ENCODE measurements around the gene SMG6.

SMG6 gene

GRCh38 chr17:2044263-2044894 lies 259.2 kb downstream of the SMG6 start:
- Histone ChIP-seq H3K9ac (ENCODE audit: low read length in 2 of 2) (no peak overlapping the region), H3K4me3 (ENCODE audit: low read length in 2 of 2) (no peak overlapping the region), H3K36me3 (ENCODE audit: control insufficient read depth in 2 of 2, insufficient read depth in 2 of 2, low read length in 2 of 2) (peaks cover 9 to 17% of the 10 kb centered on the region in 2 donors), H3K27me3 (ENCODE audit: control insufficient read depth in 1 of 2, insufficient read depth in 2 of 2, low read length in 2 of 2) (peaks cover 0 to 2% of the 10 kb centered on the region in 2 donors), H3K9me3 (ENCODE audit: control insufficient read depth in 2 of 2, low read length in 2 of 2) (no peaks in the 10 kb centered on the region), H3K4me1 (ENCODE audit: control insufficient read depth, insufficient read depth, low read length) (peaks cover 36% of the 10 kb centered on the region), H3K27ac (ENCODE audit: low read length) (no peak overlapping the region)

- Histone ChIP-seq H3K4me3 (ENCODE audit: low read length in 2 of 2) (no peak overlapping the region), H3K9me3 (ENCODE audit: control insufficient read depth in 2 of 2, low read length in 2 of 2) (no peaks in the 10 kb centered on the region), H3K4me1 (ENCODE audit: control insufficient read depth, insufficient read depth, low read length) (peaks cover 30% of the 10 kb centered on the region), H3K9ac (ENCODE audit: low read length in 2 of 2) (peak overlapping the region in 1 of 2 donors; percentile 13), H3K27me3 (ENCODE audit: control insufficient read depth in 1 of 2, insufficient read depth in 2 of 2, low read length in 2 of 2) (no peaks in the 10 kb centered on the region), H3K27ac (ENCODE audit: low read length) (no peak overlapping the region), H3K36me3 (ENCODE audit: control insufficient read depth in 2 of 2, insufficient read depth in 2 of 2, low read length in 2 of 2) (peaks cover 9 to 17% of the 10 kb centered on the region in 2 donors)
Observed at GRCh38 chr17:2043785-2044184, 259.8 kb downstream of the SMG6 start.

GRCh38 chr17:2042933-2043332 lies 260.7 kb downstream of the SMG6 start:
- Histone ChIP-seq H3K27ac (ENCODE audit: low read length) (peak overlapping the region; percentile 82), H3K27me3 (ENCODE audit: control insufficient read depth in 1 of 2, insufficient read depth in 2 of 2, low read length in 2 of 2) (no peaks in the 10 kb centered on the region), H3K4me3 (ENCODE audit: low read length in 2 of 2) (peak overlapping the region; percentile 90 to 99), H3K36me3 (ENCODE audit: control insufficient read depth in 2 of 2, insufficient read depth in 2 of 2, low read length in 2 of 2) (peaks cover 9 to 19% of the 10 kb centered on the region in 2 donors), H3K9me3 (ENCODE audit: control insufficient read depth in 2 of 2, low read length in 2 of 2) (no peaks in the 10 kb centered on the region), H3K4me1 (ENCODE audit: control insufficient read depth, insufficient read depth, low read length) (peaks cover 29% of the 10 kb centered on the region), H3K9ac (ENCODE audit: low read length in 2 of 2) (peak overlapping the region in 1 of 2 donors; percentile 92)

DNA sequence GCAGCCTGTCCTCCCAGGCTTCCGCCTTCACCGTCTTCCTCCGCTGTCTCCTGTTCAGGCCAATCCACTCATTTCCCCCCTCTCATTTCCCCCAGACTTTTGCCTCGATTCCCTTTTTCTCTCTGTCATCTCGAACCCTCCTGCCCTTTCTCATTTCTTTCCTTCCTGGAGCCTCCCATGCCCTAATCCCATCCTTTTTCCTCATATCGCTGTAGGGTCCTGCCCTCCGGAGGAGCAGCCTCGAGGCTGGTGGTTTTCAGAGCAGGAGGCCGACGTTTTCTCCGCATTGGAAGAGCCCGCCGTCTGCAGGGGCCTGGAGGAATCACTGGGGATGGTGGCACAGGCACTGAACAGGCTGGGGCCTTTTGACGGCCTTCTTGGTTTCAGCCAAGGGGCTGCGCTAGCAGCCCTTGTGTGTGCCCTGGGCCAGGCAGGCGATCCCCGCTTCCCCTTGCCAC lies 261.2 kb downstream of the SMG6 start:
- H3K27me3 ChIP-seq (ENCODE audit: control insufficient read depth in 1 of 2, insufficient read depth in 2 of 2, low read length in 2 of 2) = no peaks in the 10 kb centered on the region
- peak overlapping the region; percentile 82 for H3K27ac ChIP-seq (ENCODE audit: low read length)

DNA sequence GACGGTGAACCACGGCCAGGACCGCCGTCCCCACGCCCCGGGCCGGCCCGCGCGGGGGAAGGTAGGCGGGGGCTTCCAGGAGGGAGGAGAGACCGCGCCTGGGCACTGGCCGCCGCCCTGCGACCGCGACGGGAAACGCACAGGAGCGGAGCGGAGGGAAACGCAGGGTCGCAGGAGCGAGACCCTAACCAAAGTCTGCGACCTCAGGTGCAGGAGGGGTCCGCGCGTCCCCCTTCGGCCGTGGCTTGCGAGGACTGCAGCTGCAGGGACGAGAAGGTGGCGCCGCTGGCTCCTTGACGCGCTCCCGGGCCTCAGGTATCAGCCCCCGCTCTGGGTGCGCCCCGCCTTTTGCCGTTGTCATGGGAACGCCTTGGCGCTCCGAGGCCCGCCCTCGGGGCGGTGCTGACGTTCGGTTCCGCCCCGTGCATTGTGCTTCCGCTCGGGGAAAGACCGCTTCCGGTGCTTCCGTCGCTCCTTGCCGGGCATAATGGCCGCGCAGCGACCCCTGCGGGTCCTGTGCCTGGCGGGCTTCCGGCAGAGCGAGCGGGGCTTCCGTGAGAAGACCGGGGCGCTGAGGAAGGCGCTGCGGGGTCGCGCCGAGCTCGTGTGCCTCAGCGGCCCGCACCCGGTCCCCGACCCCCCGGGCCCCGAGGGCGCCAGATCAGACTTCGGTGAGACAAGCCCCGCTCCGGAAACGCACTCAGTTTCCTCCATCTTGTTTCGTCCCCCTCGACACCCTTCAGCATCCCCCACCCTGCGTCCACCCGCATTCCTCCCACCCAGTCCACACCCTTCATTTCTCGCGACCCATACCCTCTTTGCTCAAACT lies 261.8 kb downstream of the SMG6 start, which contains the start of gene OVCA2:
OVCA2 (plus strand) TSS at position 462 of the 829 bp plus-strand sequence; CDS start at position 488, 26 bp downstream.
- Histone ChIP-seq H3K9me3 (ENCODE audit: control insufficient read depth in 2 of 2, low read length in 2 of 2) (no peaks in the 10 kb centered on the region), H3K4me3 (ENCODE audit: low read length in 2 of 2) (peak within 1 kb of the TSS; percentile 90 to 99), H3K27me3 (ENCODE audit: control insufficient read depth in 1 of 2, insufficient read depth in 2 of 2, low read length in 2 of 2) (no peaks in the 10 kb centered on the region), H3K9ac (ENCODE audit: low read length in 2 of 2) (peak within 1 kb of the TSS; percentile 87 to 92), H3K4me1 (ENCODE audit: control insufficient read depth, insufficient read depth, low read length) (peaks cover 29% of the 10 kb centered on the region), H3K27ac (ENCODE audit: low read length) (peak within 1 kb of the TSS; percentile 82), H3K36me3 (ENCODE audit: control insufficient read depth in 2 of 2, insufficient read depth in 2 of 2, low read length in 2 of 2) (peaks cover 19 to 29% of the 10 kb centered on the region in 2 donors)

More for the DNA sequence above, 261.2 kb downstream of the SMG6 start:
- Histone ChIP-seq H3K9ac (ENCODE audit: low read length in 2 of 2) (peak overlapping the region; percentile 87 to 92), H3K9me3 (ENCODE audit: control insufficient read depth in 2 of 2, low read length in 2 of 2) (no peaks in the 10 kb centered on the region), H3K4me3 (ENCODE audit: low read length in 2 of 2) (peak overlapping the region; percentile 90 to 99), H3K4me1 (ENCODE audit: control insufficient read depth, insufficient read depth, low read length) (peaks cover 29% of the 10 kb centered on the region), H3K36me3 (ENCODE audit: control insufficient read depth in 2 of 2, insufficient read depth in 2 of 2, low read length in 2 of 2) (peaks cover 13 to 22% of the 10 kb centered on the region in 2 donors)

- peak overlapping the region; percentile 42 to 92 for H3K9ac ChIP-seq (ENCODE audit: low read length in 2 of 2)
Observed at GRCh38 chr17:2040942-2041560, 262.5 kb downstream of the SMG6 start.

GRCh38 chr17:2040219-2040827 lies 263.3 kb downstream of the SMG6 start:
- Histone ChIP-seq H3K9ac (ENCODE audit: low read length in 2 of 2) (no peak overlapping the region), H3K27me3 (ENCODE audit: control insufficient read depth in 1 of 2, insufficient read depth in 2 of 2, low read length in 2 of 2) (no peaks in the 10 kb centered on the region), H3K9me3 (ENCODE audit: control insufficient read depth in 2 of 2, low read length in 2 of 2) (no peaks in the 10 kb centered on the region), H3K4me3 (ENCODE audit: low read length in 2 of 2) (no peak overlapping the region), H3K36me3 (ENCODE audit: control insufficient read depth in 2 of 2, insufficient read depth in 2 of 2, low read length in 2 of 2) (peaks cover 29 to 38% of the 10 kb centered on the region in 2 donors), H3K4me1 (ENCODE audit: control insufficient read depth, insufficient read depth, low read length) (peaks cover 29% of the 10 kb centered on the region), H3K27ac (ENCODE audit: low read length) (no peak overlapping the region)

More at GRCh38 chr17:2040942-2041560, 262.5 kb downstream of the SMG6 start:
- Histone ChIP-seq H3K36me3 (ENCODE audit: control insufficient read depth in 2 of 2, insufficient read depth in 2 of 2, low read length in 2 of 2) (peaks cover 25 to 33% of the 10 kb centered on the region in 2 donors), H3K27ac (ENCODE audit: low read length) (peak overlapping the region; percentile 82), H3K27me3 (ENCODE audit: control insufficient read depth in 1 of 2, insufficient read depth in 2 of 2, low read length in 2 of 2) (no peaks in the 10 kb centered on the region), H3K9me3 (ENCODE audit: control insufficient read depth in 2 of 2, low read length in 2 of 2) (no peaks in the 10 kb centered on the region), H3K4me1 (ENCODE audit: control insufficient read depth, insufficient read depth, low read length) (peaks cover 29% of the 10 kb centered on the region), H3K4me3 (ENCODE audit: low read length in 2 of 2) (peak overlapping the region; percentile 90 to 99)

DNA sequence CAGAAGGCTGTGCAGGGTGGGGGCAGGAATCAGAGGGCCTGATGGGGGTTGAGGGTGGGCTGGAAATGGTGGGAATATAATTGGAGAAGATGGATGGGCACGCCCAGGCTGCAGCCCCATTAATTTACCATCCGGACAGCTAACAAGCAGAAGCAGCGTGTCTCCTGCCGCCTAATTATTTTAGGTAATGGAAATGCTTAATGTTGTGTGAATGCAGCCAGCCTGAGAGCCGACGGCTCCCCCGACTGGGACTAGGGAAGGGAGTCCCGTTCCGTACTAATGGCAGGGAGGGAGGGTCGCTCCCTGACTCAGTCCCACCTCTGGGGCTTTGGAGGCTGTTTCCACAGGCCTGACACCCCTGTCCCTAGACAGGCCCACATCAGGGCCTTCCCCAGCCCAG lies 266.4 kb downstream of the SMG6 start:
- H3K4me3 ChIP-seq (ENCODE audit: low read length in 2 of 2) = no peak overlapping the region
- no peaks in the 10 kb centered on the region for H3K9me3 ChIP-seq (ENCODE audit: control insufficient read depth in 2 of 2, low read length in 2 of 2)
- no peak overlapping the region for H3K27ac ChIP-seq (ENCODE audit: low read length)
- peaks cover 14% of the 10 kb centered on the region for H3K4me1 ChIP-seq (ENCODE audit: control insufficient read depth, insufficient read depth, low read length)
- peaks cover 21 to 30% of the 10 kb centered on the region in 2 donors for H3K36me3 ChIP-seq (ENCODE audit: control insufficient read depth in 2 of 2, insufficient read depth in 2 of 2, low read length in 2 of 2)
- H3K9ac ChIP-seq (ENCODE audit: low read length in 2 of 2) = no peak overlapping the region
- no peaks in the 10 kb centered on the region for H3K27me3 ChIP-seq (ENCODE audit: control insufficient read depth in 1 of 2, insufficient read depth in 2 of 2, low read length in 2 of 2)

DNA sequence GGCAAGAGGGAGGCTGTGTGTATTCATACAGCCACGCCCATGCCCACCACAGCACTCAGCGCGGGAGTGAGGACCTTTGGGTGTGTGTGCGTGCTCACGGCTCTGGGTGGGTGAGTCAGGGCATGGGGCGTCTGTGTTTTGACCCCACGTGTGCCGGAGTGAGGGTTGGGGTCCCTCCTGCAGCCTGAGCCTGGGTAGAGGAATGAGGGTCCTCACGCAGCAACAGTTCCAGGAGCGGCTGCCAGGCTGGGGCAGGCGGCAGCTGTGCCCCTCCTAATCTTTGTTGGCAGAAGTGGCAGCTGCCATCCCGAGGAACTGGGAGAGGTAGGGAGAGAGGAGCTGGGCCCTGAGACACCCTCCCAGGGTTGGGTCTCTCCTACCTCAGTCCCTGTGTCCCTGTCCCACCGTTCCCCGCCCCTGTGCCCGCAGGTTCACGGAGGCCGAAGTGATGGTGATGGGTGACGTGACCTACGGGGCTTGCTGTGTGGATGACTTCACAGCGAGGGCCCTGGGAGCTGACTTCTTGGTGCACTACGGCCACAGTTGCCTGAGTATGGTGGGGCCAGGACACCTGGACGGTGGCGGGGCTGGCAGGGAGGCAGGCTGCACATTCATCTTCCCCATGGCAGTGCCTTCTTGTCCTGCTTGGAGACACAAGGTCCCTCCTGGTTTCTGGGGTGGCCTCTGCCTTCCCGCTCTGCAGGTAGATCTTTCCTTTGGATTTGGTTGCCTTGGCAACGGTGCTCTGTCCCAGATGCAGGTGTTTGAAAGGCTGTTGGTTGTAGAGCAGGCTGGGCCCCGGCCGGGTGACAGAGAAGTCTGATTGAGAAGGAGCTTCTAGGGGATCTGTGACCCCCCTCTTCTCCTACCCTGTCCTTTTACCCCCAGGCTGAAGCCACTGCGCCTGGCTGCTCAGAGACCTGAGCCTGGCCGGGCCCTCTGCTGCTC lies 267.8 kb downstream of the SMG6 start:
- no peak overlapping the region for H3K9ac ChIP-seq (ENCODE audit: low read length in 2 of 2)
- H3K9me3 ChIP-seq (ENCODE audit: control insufficient read depth in 2 of 2, low read length in 2 of 2) = no peaks in the 10 kb centered on the region
- H3K27ac ChIP-seq (ENCODE audit: low read length) = no peak overlapping the region
- H3K4me1 ChIP-seq (ENCODE audit: control insufficient read depth, insufficient read depth, low read length) = peaks cover 18% of the 10 kb centered on the region
- peaks cover 21 to 30% of the 10 kb centered on the region in 2 donors for H3K36me3 ChIP-seq (ENCODE audit: control insufficient read depth in 2 of 2, insufficient read depth in 2 of 2, low read length in 2 of 2)
- no peaks in the 10 kb centered on the region for H3K27me3 ChIP-seq (ENCODE audit: control insufficient read depth in 1 of 2, insufficient read depth in 2 of 2, low read length in 2 of 2)
- no peak overlapping the region for H3K4me3 ChIP-seq (ENCODE audit: low read length in 2 of 2)
